DND-41 (cell line): ENCODE data around the gene MRFAP1.

Experiments
- ATAC-seq: fragments of 200-7000 bp; cut with Tn5 transposase; 3 replicates; pipeline ENCODE4 v1.9.1; 2021; ENCODE audit warnings: low read depth; ENCODE audit not compliant: insufficient read depth
- DNase-seq: peaks from one replicate; pipeline ENCODE4 v3.0.0-alpha.2; 2020
- H2AFZ ChIP-seq: 2 replicates; pipeline ENCODE4 v1.6.0; 2012; ENCODE audit warnings: low read depth, low read length
- H3K27ac ChIP-seq: 2 replicates; pipeline ENCODE4 v1.5.1; 2012; ENCODE audit warnings: low read length, inconsistent platforms
- H3K27me3 ChIP-seq: fragments of 200-600 bp; sonication (generic); 2 replicates; pipeline ENCODE4 v1.6.0; 2012; ENCODE audit warnings: low read length, mild to moderate bottlenecking, inconsistent platforms; ENCODE audit not compliant: insufficient read depth, poor library complexity
- H3K36me3 ChIP-seq: 2 replicates; pipeline ENCODE4 v1.5.1; 2012; ENCODE audit warnings: low read length, inconsistent platforms; ENCODE audit not compliant: insufficient read depth
- H3K4me1 ChIP-seq: 2 replicates; pipeline ENCODE4 v1.5.1; 2012; ENCODE audit warnings: mild to moderate bottlenecking, low read length; ENCODE audit not compliant: insufficient read depth
- H3K4me2 ChIP-seq: 2 replicates; pipeline ENCODE4 v1.6.0; 2012; ENCODE audit warnings: mild to moderate bottlenecking, moderate library complexity, low read length, inconsistent platforms; ENCODE audit not compliant: insufficient read depth
- H3K4me3 ChIP-seq, 2 experiments: fragments of 200-600 bp in 1 of 2; shearing (Covaris generic) in 1 of 2; 2 replicates each; pipeline ENCODE4 v1.5.1; 2012 to 2016; ENCODE audit warnings: inconsistent platforms in 2 of 2, low read length in 2 of 2, mild to moderate bottlenecking in 2 of 2, low read depth in 1 of 2, moderate library complexity in 1 of 2
- H3K79me2 ChIP-seq: 2 replicates; pipeline ENCODE4 v1.6.0; 2012; ENCODE audit warnings: low read length, inconsistent platforms; ENCODE audit not compliant: insufficient read depth
- H3K9ac ChIP-seq: 2 replicates; pipeline ENCODE4 v1.6.0; 2012; ENCODE audit warnings: low read depth, mild to moderate bottlenecking, inconsistent platforms, low read length, moderate library complexity
- H3K9me3 ChIP-seq: 2 replicates; pipeline ENCODE4 v1.5.1; 2012; ENCODE audit warnings: low read length, moderate library complexity, mild to moderate bottlenecking, inconsistent platforms; ENCODE audit not compliant: insufficient read depth, severe bottlenecking
- H4K20me1 ChIP-seq: 2 replicates; pipeline ENCODE4 v1.6.0; 2012; ENCODE audit warnings: low read length; ENCODE audit not compliant: insufficient read depth
- EZH2 ChIP-seq: IDR thresholded peaks from 3 replicates; pipeline ENCODE4 v1.6.1; 2012; ENCODE audit warnings: borderline replicate concordance, low read depth, mild to moderate bottlenecking, moderate library complexity, low read length, inconsistent platforms; ENCODE audit not compliant: severe bottlenecking
- TF ChIP-seq, protein P1 (sequence below): IDR thresholded peaks from 2 replicates; pipeline ENCODE4 v1.5.1; 2012; ENCODE audit warnings: borderline replicate concordance, low read length, moderate library complexity, mild to moderate bottlenecking; ENCODE audit not compliant: poor library complexity, severe bottlenecking; ENCODE audit errors: extremely low read depth

MRFAP1 gene

DNA sequence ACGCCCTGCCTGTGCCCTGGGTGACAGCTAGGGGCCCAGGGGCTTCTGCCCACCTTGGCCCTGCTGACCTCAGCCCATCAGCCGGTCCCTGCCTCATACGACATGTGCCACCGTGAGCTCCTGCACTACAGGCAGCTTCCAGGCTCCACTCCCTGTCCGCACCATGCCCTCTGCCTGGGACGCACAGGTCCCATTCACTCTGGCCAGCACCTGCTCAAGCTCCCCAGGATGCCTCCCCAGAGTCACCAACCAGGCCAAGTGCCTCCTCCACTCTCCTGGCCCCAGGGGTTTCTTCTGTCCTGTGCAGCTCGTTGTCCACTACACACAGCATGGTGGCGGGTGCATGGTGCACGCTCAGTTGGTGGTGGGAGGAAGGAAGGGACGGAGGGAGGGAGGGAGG is 20.2 kb upstream of the MRFAP1 start:
- DNase-seq (no peak), ATAC-seq (no peak)
- no peaks in the 10 kb centered on the region for H3K9me3 ChIP-seq
- H3K79me2 ChIP-seq: peaks cover 3% of the 10 kb centered on the region; the same call in 1 of the 2 replicates
- TF ChIP-seq, protein P1, sequence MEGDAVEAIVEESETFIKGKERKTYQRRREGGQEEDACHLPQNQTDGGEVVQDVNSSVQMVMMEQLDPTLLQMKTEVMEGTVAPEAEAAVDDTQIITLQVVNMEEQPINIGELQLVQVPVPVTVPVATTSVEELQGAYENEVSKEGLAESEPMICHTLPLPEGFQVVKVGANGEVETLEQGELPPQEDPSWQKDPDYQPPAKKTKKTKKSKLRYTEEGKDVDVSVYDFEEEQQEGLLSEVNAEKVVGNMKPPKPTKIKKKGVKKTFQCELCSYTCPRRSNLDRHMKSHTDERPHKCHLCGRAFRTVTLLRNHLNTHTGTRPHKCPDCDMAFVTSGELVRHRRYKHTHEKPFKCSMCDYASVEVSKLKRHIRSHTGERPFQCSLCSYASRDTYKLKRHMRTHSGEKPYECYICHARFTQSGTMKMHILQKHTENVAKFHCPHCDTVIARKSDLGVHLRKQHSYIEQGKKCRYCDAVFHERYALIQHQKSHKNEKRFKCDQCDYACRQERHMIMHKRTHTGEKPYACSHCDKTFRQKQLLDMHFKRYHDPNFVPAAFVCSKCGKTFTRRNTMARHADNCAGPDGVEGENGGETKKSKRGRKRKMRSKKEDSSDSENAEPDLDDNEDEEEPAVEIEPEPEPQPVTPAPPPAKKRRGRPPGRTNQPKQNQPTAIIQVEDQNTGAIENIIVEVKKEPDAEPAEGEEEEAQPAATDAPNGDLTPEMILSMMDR: no peak
- TF ChIP-seq EZH2: no peak
- H3K4me2 ChIP-seq: no peak overlapping the region
- no peak overlapping the region for H3K9ac ChIP-seq
- H3K4me1 ChIP-seq: no peaks in the 10 kb centered on the region
- H4K20me1 ChIP-seq: peaks cover 11% of the 10 kb centered on the region
- no peaks in the 10 kb centered on the region for H3K27me3 ChIP-seq
- H3K27ac ChIP-seq: no peak overlapping the region
- H2AFZ ChIP-seq: no peak overlapping the region
- H3K36me3 ChIP-seq: peaks cover 48% of the 10 kb centered on the region
- no peak overlapping the region for H3K4me3 ChIP-seq

DNA sequence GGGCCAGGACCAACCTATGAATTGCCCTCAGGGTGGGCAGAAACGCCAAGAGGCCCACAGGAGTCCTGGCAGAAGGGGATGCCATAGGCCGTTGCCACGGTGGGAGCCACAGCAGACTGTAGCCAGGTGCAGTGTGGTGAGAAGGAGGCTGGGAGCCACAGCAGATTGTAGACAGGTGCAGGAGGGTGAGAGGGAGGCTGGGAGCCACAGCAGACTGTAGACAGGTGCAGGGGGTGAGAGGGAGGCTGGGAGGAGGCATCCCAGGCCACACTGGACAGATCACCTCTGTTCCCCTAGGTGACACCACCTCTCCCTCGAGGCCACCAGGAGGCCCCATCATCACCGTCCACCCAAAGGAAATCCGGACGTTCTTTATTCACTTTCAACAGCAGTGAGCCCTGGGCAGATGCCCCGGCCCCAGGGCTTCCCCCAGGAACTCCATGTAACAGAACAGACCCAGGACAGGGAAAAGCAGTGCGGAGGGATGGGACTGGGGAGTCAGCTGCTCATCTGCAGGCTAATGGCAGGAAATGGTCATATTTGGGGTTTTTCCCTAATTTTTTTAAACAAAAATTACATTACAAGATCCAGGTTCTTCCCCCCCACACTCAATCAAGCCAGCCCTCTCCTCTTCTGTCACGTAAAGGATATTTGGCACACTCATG is 19.5 kb upstream of the MRFAP1 start:
- no peak for ATAC-seq
- Histone ChIP-seq H4K20me1 (peaks cover 11% of the 10 kb centered on the region), H3K9ac (no peak overlapping the region)

DNA sequence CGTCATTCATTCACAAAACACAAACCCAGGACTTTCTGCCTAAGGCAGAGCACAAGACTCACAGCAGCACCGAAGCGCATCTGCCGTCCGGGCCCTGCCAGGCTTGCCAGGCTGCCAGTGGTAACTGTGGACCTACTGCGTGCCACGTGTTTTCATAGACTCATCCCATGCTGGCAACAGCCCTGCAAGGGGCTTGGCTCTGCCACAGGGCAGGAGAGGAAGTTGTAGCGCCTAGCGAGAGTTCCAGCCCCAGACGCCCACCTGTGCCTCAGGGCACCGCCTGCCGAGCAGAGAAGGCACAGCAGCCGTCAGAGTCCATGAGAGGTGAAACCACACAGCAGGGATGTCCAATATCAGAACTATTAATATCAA is 18.9 kb upstream of the MRFAP1 start:
- peaks cover 38% of the 10 kb centered on the region for H3K36me3 ChIP-seq
- H3K4me3 ChIP-seq: no peak overlapping the region
- no peaks in the 10 kb centered on the region for H3K27me3 ChIP-seq
- no peak for TF ChIP-seq EZH2
- TF ChIP-seq, protein P1: no peak
- H3K9me3 ChIP-seq: no peaks in the 10 kb centered on the region
- H3K4me2 ChIP-seq: no peak overlapping the region
- H3K79me2 ChIP-seq: peaks cover 7% of the 10 kb centered on the region; the same call in 1 of the 2 replicates
- H3K27ac ChIP-seq: no peak overlapping the region
- ATAC-seq (no peak), DNase-seq (no peak)
- peaks cover 11% of the 10 kb centered on the region for H4K20me1 ChIP-seq
- no peak overlapping the region for H3K9ac ChIP-seq
- no peaks in the 10 kb centered on the region for H3K4me1 ChIP-seq
- no peak overlapping the region for H2AFZ ChIP-seq

More for the DNA sequence above, 19.5 kb upstream of the MRFAP1 start:
- no peak overlapping the region for H2AFZ ChIP-seq
- DNase-seq: no peak
- no peak overlapping the region for H3K27ac ChIP-seq
- no peaks in the 10 kb centered on the region for H3K9me3 ChIP-seq
- no peaks in the 10 kb centered on the region for H3K4me1 ChIP-seq
- peaks cover 44% of the 10 kb centered on the region for H3K36me3 ChIP-seq
- H3K4me2 ChIP-seq: no peak overlapping the region
- no peak for TF ChIP-seq EZH2
- TF ChIP-seq, protein P1: no peak
- H3K4me3 ChIP-seq: no peak overlapping the region
- H3K27me3 ChIP-seq: no peaks in the 10 kb centered on the region
- H3K79me2 ChIP-seq: peaks cover 3% of the 10 kb centered on the region; the same call in 1 of the 2 replicates

DNA sequence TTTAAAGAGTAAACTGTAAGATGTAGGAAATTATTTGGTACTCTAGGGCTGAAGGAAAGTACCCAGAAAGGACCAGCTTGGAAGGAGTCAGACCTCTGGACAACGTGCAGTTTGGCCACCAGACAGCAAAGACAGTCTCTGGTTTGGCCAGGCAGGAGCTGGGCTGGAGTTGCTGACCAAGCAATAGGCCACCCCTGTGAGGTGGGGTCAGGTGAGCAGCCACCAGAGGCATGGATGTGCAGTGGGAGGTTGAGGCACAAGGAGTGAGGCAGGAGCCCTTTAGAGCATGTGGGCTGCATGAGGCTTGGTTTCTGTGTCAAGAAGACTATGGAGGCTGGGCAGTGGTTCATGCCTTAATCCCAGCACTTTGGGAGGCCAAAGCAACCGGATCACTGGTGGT is 17.7 kb upstream of the MRFAP1 start:
- DNase-seq (no peak), ATAC-seq (no peak)
- Histone ChIP-seq H3K4me1 (no peaks in the 10 kb centered on the region), H3K9ac (no peak overlapping the region), H3K27me3 (no peaks in the 10 kb centered on the region), H3K27ac (no peak overlapping the region), H3K9me3 (no peaks in the 10 kb centered on the region), H2AFZ (no peak overlapping the region), H3K4me3 (no peak overlapping the region), H4K20me1 (peaks cover 11% of the 10 kb centered on the region), H3K79me2 (peaks cover 7% of the 10 kb centered on the region; the same call in 1 of the 2 replicates), H3K36me3 (peaks cover 27% of the 10 kb centered on the region), H3K4me2 (no peak overlapping the region)
- TF ChIP-seq, protein P1: no peak
- TF ChIP-seq EZH2: no peak
